Cardiac septum (tissue), 1 donor: ENCODE results near the gene MAGEA2. TPM values are rescaled to one million over a fixed set of nuclear protein-coding genes. Genes with fewer than 3 reads are reported as not detected.
A peak's percentile ranks its signal among the peaks of the same experiment; 100 is the strongest.
"Not testable (repeated sequence)": the region's sequence is repeated elsewhere in the genome, so short reads cannot be mapped to it uniquely, and the experiment has no call there.

ENCODE experiments used
- DNase-seq: peaks from one replicate; pipeline ENCODE4 v3.0.0-alpha.2; 2020; ENCODE audit warnings: low spot score
- intact Hi-C: fragments of 100-400 bp; cut with DNase I; formaldehyde crosslinking; loops from one replicate; pipeline ENCODE4 v1.14.0; 2022
- total RNA-seq: library from RNA; stranded (reverse); fragmentation: NEBNext Ultra II Directional; extraction: Animal tissue kit (Norgen Biotek cat#: 25700); gene quantifications from one replicate; pipeline ENCODE4 v1.2.1, GENCODE V29; 2021
- donor health status: DM: no; HTN: no; CAD: no.

Gene MAGEA2
- total RNA-seq, 1 donor from 2014 or later: not detected

GRCh38 chrX:152713195-152713594 is 40.4 kb downstream of the MAGEA2 start:
- intact Hi-C loops, DNase-seq: not testable (repeated sequence)

DNA sequence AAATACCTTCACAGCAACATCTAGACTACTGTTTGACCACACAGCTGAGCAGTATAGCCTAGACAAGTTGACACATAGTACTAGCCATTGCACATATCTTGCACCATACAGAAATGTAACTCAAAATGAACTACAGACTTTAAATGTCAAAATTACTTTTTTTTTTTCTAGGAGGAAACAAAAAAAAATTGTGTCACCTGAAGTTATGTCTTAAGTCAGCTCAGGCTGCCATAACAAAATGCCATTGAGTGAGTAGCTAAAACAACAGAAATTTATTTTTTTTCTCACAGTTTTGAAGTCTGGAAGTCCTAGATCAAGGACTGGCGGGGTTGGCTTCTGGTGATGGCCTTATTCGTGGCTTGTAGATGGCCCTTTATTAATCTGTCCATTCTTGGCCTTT is 44.5 kb downstream of the MAGEA2 start, which contains the start of gene CSAG2:
TSS of gene CSAG2 (minus strand) at position 101 of the 400 bp plus-strand sequence. CDS start 161 bp downstream, outside the sequence.
- DNase-seq, intact Hi-C loops: not testable (repeated sequence)

GRCh38 chrX:152706500-152706899 is 47.1 kb downstream of the MAGEA2 start:
- intact Hi-C loops: not testable (repeated sequence)

DNA sequence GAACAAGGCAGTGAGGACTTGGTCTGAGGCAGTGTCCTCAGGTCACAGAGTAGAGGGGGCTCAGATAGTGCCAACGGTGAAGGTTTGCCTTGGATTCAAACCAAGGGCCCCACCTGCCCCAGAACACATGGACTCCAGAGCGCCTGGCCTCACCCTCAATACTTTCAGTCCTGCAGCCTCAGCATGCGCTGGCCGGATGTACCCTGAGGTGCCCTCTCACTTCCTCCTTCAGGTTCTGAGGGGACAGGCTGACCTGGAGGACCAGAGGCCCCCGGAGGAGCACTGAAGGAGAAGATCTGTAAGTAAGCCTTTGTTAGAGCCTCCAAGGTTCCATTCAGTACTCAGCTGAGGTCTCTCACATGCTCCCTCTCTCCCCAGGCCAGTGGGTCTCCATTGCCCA is 53.3 kb downstream of the MAGEA2 start:
- intact Hi-C loops: not testable (repeated sequence)
- DNase-seq: peak; percentile 70

More at GRCh38 chrX:152706500-152706899, 47.1 kb downstream of the MAGEA2 start:
- not testable (repeated sequence) for DNase-seq

Other genes with a start within 250 kb of the MAGEA2 start
- not detected for gene GABRQ, start 115.9 kb downstream of the MAGEA2 start, total RNA-seq
- not detected for gene MAGEA3, start 55.0 kb downstream of the MAGEA2 start, total RNA-seq
- gene CSAG2, start 44.6 kb downstream of the MAGEA2 start, total RNA-seq: not detected
- not detected for gene MAGEA2B, start 39.2 kb downstream of the MAGEA2 start, total RNA-seq
- gene CSAG1, start 20.1 kb downstream of the MAGEA2 start, total RNA-seq: not detected
- not detected for gene MAGEA12, start 20.1 kb downstream of the MAGEA2 start, total RNA-seq
- gene CSAG3, start 5.4 kb upstream of the MAGEA2 start, total RNA-seq: not detected
- not detected for gene MAGEA6, start 15.8 kb upstream of the MAGEA2 start, total RNA-seq
- gene CETN2, start 76.9 kb upstream of the MAGEA2 start, total RNA-seq: 22.3 TPM
- 12.5 TPM for gene NSDHL, start 77.2 kb upstream of the MAGEA2 start, total RNA-seq
- 1.4 TPM for gene ZNF185, start 144.2 kb upstream of the MAGEA2 start, total RNA-seq
- not detected for gene PNMA5, start 240.3 kb upstream of the MAGEA2 start, total RNA-seq